Neural crest cell (in vitro differentiated cells): ENCODE measurements around the gene ZC3H4. TPM values are rescaled to one million over a fixed set of nuclear protein-coding genes. Genes with fewer than 3 reads are reported as not detected.

Experiments used
- DNase-seq: peaks from one replicate; pipeline ENCODE4 v3.0.0; 2021; ENCODE audit warnings: low read depth, mixed read lengths, low spot score
- H3K27ac Mint-ChIP-seq: one replicate; pipeline ENCODE4 v1.8.0; 2021; ENCODE audit warnings: mild to moderate bottlenecking, mixed read lengths; ENCODE audit not compliant: unreplicated experiment
- H3K27me3 Mint-ChIP-seq: 2 replicates; pipeline ENCODE4 v1.8.0; 2021; ENCODE audit warnings: low read depth, mild to moderate bottlenecking, mixed read lengths
- H3K36me3 Mint-ChIP-seq: 2 replicates; pipeline ENCODE4 v1.8.0; 2021; ENCODE audit warnings: low read depth, mild to moderate bottlenecking, mixed read lengths
- H3K4me1 Mint-ChIP-seq: 2 replicates; pipeline ENCODE4 v1.8.0; 2021; ENCODE audit warnings: mixed read lengths
- H3K4me3 Mint-ChIP-seq: one replicate; pipeline ENCODE4 v1.8.0; 2021; ENCODE audit warnings: mild to moderate bottlenecking, mixed read lengths
- H3K9me3 Mint-ChIP-seq: 2 replicates; pipeline ENCODE4 v1.8.0; 2021; ENCODE audit warnings: mixed read lengths
- CTCF ChIP-seq: fragments of 200-600 bp; sonication (generic); conservative IDR thresholded peaks from 2 replicates; pipeline ENCODE4 v1.5.0; 2021; ENCODE audit warnings: antibody characterized with exemption, mild to moderate bottlenecking
- long read RNA-seq: library from polyadenylated mRNA; unstranded; transcript quantifications from one replicate; pipeline ENCODE4 v2.0.0, GENCODE V29; 2020
- total RNA-seq: library from RNA; stranded (reverse); gene quantifications from 2 replicates; pipeline ENCODE4 v1.2.1, GENCODE V29; 2021

The ZC3H4 gene
- total RNA-seq, result 103 and 104 TPM in 2 replicates
- long read RNA-seq, partial matches to known transcripts, result 0 of 4 reads
- long read RNA-seq, other reads (novel, unspliced or antisense), result 4 of 4 reads

GRCh38 chr19:47112997-47113849, at the start of gene ZC3H4:
Gene ZC3H4 (minus strand): TSS chr19:47113776. CDS start chr19:47112584, 1,192 bp downstream.
- Mint-ChIP-seq H3K27ac (peak within 1 kb of the TSS; percentile 99), H3K36me3 (peaks cover 8% of the 10 kb centered on the region), H3K4me1 (peaks cover 38% of the 10 kb centered on the region), H3K4me3 (peak within 1 kb of the TSS; percentile 93), H3K27me3 (peaks cover 5% of the 10 kb centered on the region), H3K9me3 (no peaks in the 10 kb centered on the region)
- TF ChIP-seq CTCF, result no peak
- peak; percentile 97 for DNase-seq

DNA sequence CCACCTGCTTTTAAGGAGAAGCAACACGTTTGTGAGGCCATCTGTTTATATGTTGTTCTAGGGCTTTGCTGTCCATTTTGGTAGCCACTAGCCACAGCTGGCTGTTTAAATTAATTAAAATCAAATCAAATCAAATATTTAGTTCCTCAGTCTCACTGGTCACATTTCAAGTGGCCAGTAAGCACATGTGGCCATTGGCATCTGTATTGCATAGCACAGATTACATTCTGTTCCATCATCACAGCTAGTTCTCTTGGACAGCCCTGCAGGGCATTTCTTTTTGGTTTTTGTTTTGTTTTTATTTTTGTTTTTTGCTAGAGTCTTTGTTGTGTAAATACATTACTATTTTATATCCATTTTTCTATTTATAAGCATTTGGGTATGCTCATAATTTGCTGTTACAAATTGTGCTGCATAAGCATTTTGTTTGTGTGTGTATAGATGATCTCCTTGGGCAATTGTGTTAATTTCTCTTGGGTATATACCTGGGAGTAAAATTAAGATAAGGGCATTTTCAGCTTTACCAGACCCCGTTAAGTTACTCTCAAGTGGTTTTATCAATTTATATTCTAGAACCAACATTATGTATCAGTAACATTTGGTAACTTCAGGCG, 48.4 kb upstream of the ZC3H4 start:
- Mint-ChIP-seq H3K27ac (no peak overlapping the region), H3K27me3 (no peaks in the 10 kb centered on the region), H3K9me3 (no peaks in the 10 kb centered on the region), H3K4me3 (no peak overlapping the region), H3K36me3 (peaks cover 12% of the 10 kb centered on the region), H3K4me1 (peaks cover 24% of the 10 kb centered on the region)
- no peak for DNase-seq
- TF ChIP-seq CTCF, result no peak

GRCh38 chr19:47158879-47159503, 45.4 kb upstream of the ZC3H4 start:
- H3K4me3 Mint-ChIP-seq, result no peak overlapping the region
- DNase-seq, result no peak
- H3K27me3 Mint-ChIP-seq, result no peaks in the 10 kb centered on the region
- no peak for TF ChIP-seq CTCF
- H3K36me3 Mint-ChIP-seq, result peaks cover 25% of the 10 kb centered on the region
- H3K4me1 Mint-ChIP-seq, result peaks cover 39% of the 10 kb centered on the region
- no peaks in the 10 kb centered on the region for H3K9me3 Mint-ChIP-seq
- H3K27ac Mint-ChIP-seq, result peak overlapping the region; percentile 90

DNA sequence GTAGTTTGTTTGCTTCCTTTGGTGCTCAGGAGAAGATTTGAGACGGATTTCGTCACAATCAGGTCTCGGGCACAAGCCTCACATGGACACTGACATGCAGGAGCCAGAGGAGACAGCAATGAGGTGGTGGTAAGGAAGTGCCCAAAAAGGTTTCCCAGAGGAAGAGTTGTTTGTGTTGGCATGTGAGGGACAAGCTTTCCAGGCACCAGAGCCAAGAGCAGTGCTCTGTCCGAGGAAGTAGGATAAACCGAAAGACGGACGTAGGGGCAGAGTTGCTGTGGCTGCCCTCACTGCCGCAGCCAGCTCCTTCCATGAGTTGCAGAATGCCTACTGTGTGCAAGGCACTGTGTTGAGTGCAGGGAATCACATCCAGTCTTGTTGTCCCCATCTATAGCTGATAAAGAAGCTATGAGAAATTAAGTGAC, 44.8 kb upstream of the ZC3H4 start:
- Mint-ChIP-seq H3K9me3 (no peaks in the 10 kb centered on the region), H3K4me3 (peak overlapping the region; percentile 69), H3K36me3 (peaks cover 25% of the 10 kb centered on the region), H3K27me3 (no peaks in the 10 kb centered on the region), H3K4me1 (peaks cover 39% of the 10 kb centered on the region), H3K27ac (peak overlapping the region; percentile 90)
- no peak for TF ChIP-seq CTCF
- DNase-seq, result no peak

DNA sequence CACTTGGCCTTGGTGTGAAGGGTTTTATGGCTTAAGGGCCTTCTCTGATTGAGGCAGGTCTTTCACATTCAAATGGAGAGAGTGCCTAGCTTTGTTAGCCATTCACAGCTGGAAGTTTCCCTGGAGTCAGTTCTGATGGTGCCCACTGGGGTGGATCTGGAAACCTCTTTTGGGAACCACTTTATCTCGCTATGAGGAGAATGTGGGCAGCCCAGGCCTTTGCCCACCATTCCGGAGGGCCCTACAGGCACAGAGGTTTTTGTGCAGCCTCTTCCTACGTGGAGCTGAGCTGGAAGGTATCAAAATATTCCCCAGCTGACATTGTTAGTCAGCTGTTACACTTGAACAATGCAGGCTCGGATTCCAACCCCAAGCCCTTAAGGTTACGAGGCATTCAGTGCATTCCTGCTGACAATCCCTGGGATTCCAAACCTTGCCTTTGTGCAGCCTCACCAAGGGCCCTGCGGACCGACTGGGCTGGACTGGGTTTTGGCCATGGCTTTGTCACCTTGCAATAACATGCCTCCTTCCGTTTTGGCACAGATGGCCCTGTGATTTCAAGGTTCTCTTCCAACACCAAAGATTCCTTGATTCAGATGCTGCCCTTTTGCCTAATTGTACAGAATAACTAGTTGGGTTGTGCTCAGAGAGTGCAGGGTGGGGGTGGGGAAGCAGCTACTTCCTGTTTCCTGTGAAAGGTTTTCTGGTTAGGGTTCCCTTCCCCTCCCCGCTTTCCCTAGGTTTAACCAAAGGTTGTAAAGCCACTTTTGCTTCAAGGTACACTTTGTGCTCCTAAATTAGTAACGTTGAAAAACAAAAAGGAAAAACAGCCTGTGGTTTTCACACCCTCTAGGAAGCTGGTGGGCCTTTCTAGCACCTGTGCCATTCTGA, 44.1 kb upstream of the ZC3H4 start:
- H3K27ac Mint-ChIP-seq, result peak overlapping the region; percentile 90
- no peaks in the 10 kb centered on the region for H3K9me3 Mint-ChIP-seq
- peak overlapping the region; percentile 69 for H3K4me3 Mint-ChIP-seq
- H3K4me1 Mint-ChIP-seq, result peaks cover 46% of the 10 kb centered on the region
- peak; percentile 55 for TF ChIP-seq CTCF
- H3K27me3 Mint-ChIP-seq, result no peaks in the 10 kb centered on the region
- H3K36me3 Mint-ChIP-seq, result peaks cover 29% of the 10 kb centered on the region
- DNase-seq, result peak; percentile 47
